T-helper 17 cell (primary cell): ENCODE measurements around the gene SPEF2. TPM values are rescaled to one million over a fixed set of nuclear protein-coding genes. Genes with fewer than 3 reads are reported as not detected.
A peak's percentile ranks its signal among the peaks of the same experiment; 100 is the strongest.
"Not testable (repeated sequence)": the region's sequence is repeated elsewhere in the genome, so short reads cannot be mapped to it uniquely, and the experiment has no call there.

Experiments used
- ATAC-seq: fragments of 150-1000 bp; cut with Tn5 transposase; 2 replicates; pipeline ENCODE4 v1.10.0; 2021; ENCODE audit warnings: mild to moderate bottlenecking, moderate library complexity
- DNase-seq, 3 donors: peaks; one replicate each; pipeline versions ENCODE4 v3.0.0 to v3.0.0-alpha.2; 2020 to 2021
- H3K9me3 ChIP-seq: one replicate; pipeline ENCODE4 v1.7.0; 2013; ENCODE audit warnings: low read length, mild to moderate bottlenecking; ENCODE audit not compliant: control insufficient read depth, poor library complexity, severe bottlenecking
- H3K27ac Mint-ChIP-seq: one replicate; pipeline ENCODE4 v1.8.0; 2022; ENCODE audit warnings: mild to moderate bottlenecking, moderate library complexity, mixed read lengths
- H3K27me3 Mint-ChIP-seq: one replicate; pipeline ENCODE4 v1.8.0; 2022; ENCODE audit warnings: mixed read lengths
- H3K36me3 Mint-ChIP-seq: one replicate; pipeline ENCODE4 v1.8.0; 2022; ENCODE audit warnings: low read depth, mixed read lengths
- H3K4me1 Mint-ChIP-seq: one replicate; pipeline ENCODE4 v1.8.0; 2022; ENCODE audit warnings: mild to moderate bottlenecking, mixed read lengths
- H3K4me3 Mint-ChIP-seq: one replicate; pipeline ENCODE4 v1.8.0; 2022; ENCODE audit warnings: mild to moderate bottlenecking, moderate library complexity, mixed read lengths
- total RNA-seq, 4 donors: library from RNA in 2 of 4; stranded (reverse) in 2 of 4; gene quantifications; one replicate each; pipeline ENCODE4 v1.2.3 and lab custom pipeline; 2022 to 2026

SPEF2 gene
- total RNA-seq, 2 donors from 2014 or later: 4.5 to 8.3 TPM

- Mint-ChIP-seq H3K36me3 (peaks cover 4% of the 10 kb centered on the region), H3K27ac (no peak overlapping the region), H3K27me3 (no peaks in the 10 kb centered on the region), H3K4me3 (no peak overlapping the region), H3K4me1 (peaks cover 25% of the 10 kb centered on the region)
- no peak for DNase-seq
- H3K9me3 ChIP-seq: no peaks in the 10 kb centered on the region
- no peak for ATAC-seq
These were observed 47.4 kb downstream of the SPEF2 start for GRCh38 chr5:35665096-35665495.

- DNase-seq (no peak), ATAC-seq (no peak)
- Mint-ChIP-seq H3K4me1 (peaks cover 37% of the 10 kb centered on the region), H3K27me3 (no peaks in the 10 kb centered on the region), H3K4me3 (no peak overlapping the region), H3K27ac (peak overlapping the region; percentile 95), H3K36me3 (no peaks in the 10 kb centered on the region)
- H3K9me3 ChIP-seq: no peaks in the 10 kb centered on the region
These were observed 50.7 kb downstream of the SPEF2 start for GRCh38 chr5:35668319-35668718.

GRCh38 chr5:35668794-35669193 is 51.1 kb downstream of the SPEF2 start:
- Mint-ChIP-seq H3K4me1 (peaks cover 40% of the 10 kb centered on the region), H3K27me3 (no peaks in the 10 kb centered on the region), H3K36me3 (no peaks in the 10 kb centered on the region), H3K4me3 (no peak overlapping the region), H3K27ac (peak overlapping the region; percentile 95)
- no peak for DNase-seq
- no peak for ATAC-seq
- no peaks in the 10 kb centered on the region for H3K9me3 ChIP-seq

- no peaks in the 10 kb centered on the region for H3K36me3 Mint-ChIP-seq
These were observed 54.1 kb downstream of the SPEF2 start for GRCh38 chr5:35671541-35672295.

DNA sequence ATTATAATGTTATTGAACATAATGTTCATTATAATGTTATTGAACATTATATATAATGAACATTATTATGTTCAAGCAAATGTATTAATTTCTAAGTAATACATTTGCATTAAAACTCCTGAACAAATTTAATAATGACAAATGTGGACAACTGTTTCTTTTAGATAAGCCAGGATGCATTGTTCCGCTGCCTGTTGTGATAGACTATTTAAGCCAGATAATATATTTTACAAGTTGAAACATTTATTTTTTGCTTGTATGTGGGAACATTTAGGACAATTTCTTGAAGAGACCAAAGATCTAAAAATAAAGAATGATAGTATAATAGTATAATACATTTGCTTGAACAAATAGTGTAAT is 54.6 kb downstream of the SPEF2 start:
- not testable (repeated sequence) for H3K9me3 ChIP-seq, H3K4me3 Mint-ChIP-seq, ATAC-seq, H3K36me3 Mint-ChIP-seq, H3K27me3 Mint-ChIP-seq, DNase-seq
- Mint-ChIP-seq H3K27ac (peak overlapping the region; percentile 95), H3K4me1 (peaks cover 38% of the 10 kb centered on the region)

More at GRCh38 chr5:35671541-35672295, 54.1 kb downstream of the SPEF2 start:
- Mint-ChIP-seq H3K4me3 (no peak overlapping the region), H3K27ac (peak overlapping the region; percentile 95), H3K4me1 (peaks cover 38% of the 10 kb centered on the region), H3K27me3 (no peaks in the 10 kb centered on the region)
- peak; percentile 79 for ATAC-seq
- no peak for DNase-seq
- H3K9me3 ChIP-seq: no peaks in the 10 kb centered on the region

DNA sequence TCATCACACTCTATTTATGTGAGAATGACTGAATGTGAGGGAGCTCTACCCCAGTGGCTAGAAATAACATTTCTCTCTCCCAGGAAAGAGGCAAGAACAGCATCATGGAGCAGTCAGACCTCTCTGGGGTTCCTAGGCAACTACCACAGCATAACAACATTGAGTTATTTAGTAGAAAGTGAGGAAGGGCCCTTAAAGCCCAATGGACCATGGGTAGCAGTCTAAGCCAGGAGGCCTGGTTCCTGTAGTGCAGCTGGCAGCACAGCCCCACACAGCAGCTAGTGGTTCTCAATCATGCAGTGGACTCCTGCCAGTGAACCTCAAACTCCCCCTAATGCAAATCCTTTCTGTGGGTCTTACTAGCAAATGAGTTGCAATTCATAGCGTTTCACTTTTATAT is 55.3 kb downstream of the SPEF2 start:
- Mint-ChIP-seq H3K27ac (peak overlapping the region; percentile 83), H3K4me1 (peaks cover 38% of the 10 kb centered on the region), H3K4me3 (peak overlapping the region; percentile 9), H3K36me3 (no peaks in the 10 kb centered on the region), H3K27me3 (no peaks in the 10 kb centered on the region)
- DNase-seq (peak in 2 of 3 donors; percentile 9 to 13), ATAC-seq (peak; percentile 86)
- no peaks in the 10 kb centered on the region for H3K9me3 ChIP-seq

GRCh38 chr5:35674049-35674448 is 56.4 kb downstream of the SPEF2 start:
- Mint-ChIP-seq H3K4me3 (no peak overlapping the region), H3K27me3 (no peaks in the 10 kb centered on the region), H3K27ac (peak overlapping the region; percentile 83), H3K36me3 (no peaks in the 10 kb centered on the region), H3K4me1 (peaks cover 33% of the 10 kb centered on the region)
- ATAC-seq: no peak
- no peak for DNase-seq
- H3K9me3 ChIP-seq: no peaks in the 10 kb centered on the region

DNA sequence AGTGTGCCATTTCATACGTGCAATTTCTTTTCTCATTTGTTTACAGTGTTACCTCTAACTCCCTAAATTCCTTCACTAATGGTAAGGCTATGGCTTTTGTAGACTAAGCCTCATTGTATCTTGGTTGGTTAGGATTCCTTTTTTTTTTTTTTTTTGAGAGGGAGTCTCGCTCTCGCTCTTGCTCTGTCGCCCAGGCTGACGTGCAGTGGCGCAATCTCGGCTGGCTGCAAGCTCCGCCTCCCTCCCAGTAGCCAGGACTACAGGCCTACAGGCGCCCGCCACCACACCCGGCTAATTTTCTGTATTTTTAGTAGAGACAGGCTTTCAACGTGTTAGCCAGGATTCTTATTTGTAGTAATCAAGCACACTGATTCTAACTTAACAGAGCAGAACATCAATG is 57.7 kb downstream of the SPEF2 start:
- ATAC-seq: no peak
- H3K27ac Mint-ChIP-seq: no peak overlapping the region
- DNase-seq: no peak
- H3K4me3 Mint-ChIP-seq: no peak overlapping the region
- no peaks in the 10 kb centered on the region for H3K9me3 ChIP-seq
- H3K4me1 Mint-ChIP-seq: peaks cover 32% of the 10 kb centered on the region
- no peaks in the 10 kb centered on the region for H3K36me3 Mint-ChIP-seq
- no peaks in the 10 kb centered on the region for H3K27me3 Mint-ChIP-seq

DNA sequence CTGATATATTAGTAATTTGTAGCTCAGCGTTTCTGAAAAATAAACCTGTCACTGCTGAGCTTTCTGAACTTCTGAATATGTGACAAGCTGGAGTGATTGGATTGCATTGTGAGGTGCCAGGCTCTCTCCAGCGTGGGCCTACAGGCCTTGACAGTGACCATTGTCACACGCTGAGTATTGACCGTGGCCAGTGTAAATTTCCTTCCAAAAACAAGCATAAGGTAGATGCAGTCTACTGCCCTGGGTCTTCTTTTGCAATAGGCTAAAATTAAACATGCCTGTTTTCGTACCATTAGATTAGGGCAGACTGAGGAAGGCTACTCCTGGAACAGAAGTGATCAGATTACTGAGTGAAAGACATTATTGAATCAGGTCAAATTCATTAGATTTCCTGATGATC is 60.2 kb downstream of the SPEF2 start:
- ATAC-seq: no peak
- no peaks in the 10 kb centered on the region for H3K9me3 ChIP-seq
- Mint-ChIP-seq H3K4me1 (peaks cover 22% of the 10 kb centered on the region), H3K4me3 (no peak overlapping the region), H3K27me3 (no peaks in the 10 kb centered on the region), H3K36me3 (no peaks in the 10 kb centered on the region), H3K27ac (no peak overlapping the region)
- DNase-seq: no peak

GRCh38 chr5:35678661-35679060 is 61.0 kb downstream of the SPEF2 start:
- H3K9me3 ChIP-seq: no peaks in the 10 kb centered on the region
- no peak for DNase-seq
- ATAC-seq: no peak
- H3K4me3 Mint-ChIP-seq: no peak overlapping the region
- H3K4me1 Mint-ChIP-seq: peaks cover 15% of the 10 kb centered on the region
- no peaks in the 10 kb centered on the region for H3K27me3 Mint-ChIP-seq
- peak overlapping the region; percentile 68 for H3K27ac Mint-ChIP-seq
- H3K36me3 Mint-ChIP-seq: no peaks in the 10 kb centered on the region

DNA sequence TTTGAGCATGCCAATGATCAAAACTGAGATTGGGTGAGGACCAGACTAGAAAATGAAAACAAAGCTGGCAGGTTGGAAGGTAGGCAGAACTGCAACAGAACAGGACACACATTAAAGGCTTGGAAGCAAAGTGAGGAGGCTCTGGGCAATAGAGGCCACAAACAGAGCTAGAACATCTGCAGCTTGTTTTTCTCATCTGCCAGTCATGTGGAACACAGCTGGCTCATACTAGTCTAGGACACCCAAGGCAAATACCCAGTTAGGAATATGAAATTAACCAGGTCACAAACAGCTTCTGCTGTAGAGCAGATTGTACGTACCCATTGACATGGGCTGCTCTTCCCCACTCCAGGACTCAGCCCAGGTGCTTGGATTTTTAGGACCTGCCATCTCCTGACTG is 61.7 kb downstream of the SPEF2 start:
- ATAC-seq: no peak

GRCh38 chr5:35681911-35682310 is 64.2 kb downstream of the SPEF2 start:
- H3K4me3 Mint-ChIP-seq: no peak overlapping the region
- no peaks in the 10 kb centered on the region for H3K9me3 ChIP-seq
- ATAC-seq (no peak), DNase-seq (no peak)
- H3K36me3 Mint-ChIP-seq: no peaks in the 10 kb centered on the region
- peaks cover 9% of the 10 kb centered on the region for H3K4me1 Mint-ChIP-seq
- H3K27ac Mint-ChIP-seq: no peak overlapping the region
- no peaks in the 10 kb centered on the region for H3K27me3 Mint-ChIP-seq

More for the DNA sequence above, 61.7 kb downstream of the SPEF2 start:
- no peaks in the 10 kb centered on the region for H3K9me3 ChIP-seq
- DNase-seq: no peak
- H3K4me1 Mint-ChIP-seq: peaks cover 12% of the 10 kb centered on the region
- peak overlapping the region; percentile 68 for H3K27ac Mint-ChIP-seq
- H3K36me3 Mint-ChIP-seq: no peaks in the 10 kb centered on the region
- H3K27me3 Mint-ChIP-seq: no peaks in the 10 kb centered on the region
- H3K4me3 Mint-ChIP-seq: no peak overlapping the region

DNA sequence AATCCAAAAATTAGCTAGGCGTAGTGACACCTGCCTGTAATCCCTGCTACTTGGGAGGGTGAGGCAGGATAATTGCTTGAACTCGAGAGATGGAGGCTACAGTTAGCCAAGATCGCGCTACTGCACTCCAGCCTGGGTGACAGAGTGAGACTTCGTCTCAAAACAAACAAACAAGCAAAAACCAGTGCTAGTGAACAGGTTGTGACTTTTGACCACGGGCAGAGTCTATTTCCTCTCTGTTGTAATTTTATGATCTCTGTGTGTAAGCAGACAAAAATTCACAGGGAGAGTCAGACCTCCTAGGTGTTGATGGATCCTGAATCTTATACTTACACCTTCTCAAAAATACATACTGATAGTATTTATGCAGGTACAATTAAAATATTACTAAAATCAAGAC is 65.8 kb downstream of the SPEF2 start:
- H3K4me3 Mint-ChIP-seq: no peak overlapping the region

GRCh38 chr5:35685161-35685560 is 67.5 kb downstream of the SPEF2 start:
- Mint-ChIP-seq H3K4me1 (peaks cover 3% of the 10 kb centered on the region), H3K36me3 (no peaks in the 10 kb centered on the region), H3K27me3 (no peaks in the 10 kb centered on the region), H3K27ac (no peak overlapping the region), H3K4me3 (no peak overlapping the region)
- H3K9me3 ChIP-seq: no peaks in the 10 kb centered on the region
- DNase-seq: no peak
- no peak for ATAC-seq

More for the DNA sequence above, 65.8 kb downstream of the SPEF2 start:
- DNase-seq (no peak), ATAC-seq (no peak)
- Mint-ChIP-seq H3K4me1 (peaks cover 9% of the 10 kb centered on the region), H3K27me3 (no peaks in the 10 kb centered on the region), H3K27ac (no peak overlapping the region), H3K36me3 (no peaks in the 10 kb centered on the region)
- H3K9me3 ChIP-seq: no peaks in the 10 kb centered on the region
